MM.1S (cell line): Measurements from ENCODE around the gene LILRB3.
A peak's percentile ranks its signal among the peaks of the same experiment; 100 is the strongest.

Experiments used
- DNase-seq: peaks from one replicate; pipeline ENCODE4 v3.0.0-alpha.2; 2015
- H2AFZ ChIP-seq: fragments of 300-600 bp; sonication (generic); 2 replicates; pipeline ENCODE4 v1.6.0; 2016; ENCODE audit warnings: antibody characterized with exemption, low read length
- H3F3A ChIP-seq: fragments of 300-600 bp; sonication (generic); 2 replicates; pipeline ENCODE4 v1.6.1; 2016; ENCODE audit warnings: mild to moderate bottlenecking, antibody characterized with exemption, low read length, moderate library complexity, mixed read lengths; ENCODE audit not compliant: insufficient read depth
- H3K27ac ChIP-seq: fragments of 300-600 bp; sonication (generic); 2 replicates; pipeline ENCODE4 v1.5.1; 2016; ENCODE audit warnings: mild to moderate bottlenecking, low read length
- H3K27me3 ChIP-seq: fragments of 300-600 bp; sonication (generic); replicated peaks from 2 replicates; pipeline ENCODE4 v1.6.0; 2016; ENCODE audit warnings: low read length; ENCODE audit not compliant: insufficient read depth
- H3K36me3 ChIP-seq: fragments of 300-600 bp; sonication (generic); replicated peaks from 2 replicates; pipeline ENCODE4 v1.6.1; 2016; ENCODE audit warnings: mild to moderate bottlenecking, low read length, mixed read lengths; ENCODE audit not compliant: insufficient read depth
- H3K4me1 ChIP-seq: fragments of 300-600 bp; sonication (generic); 2 replicates; pipeline ENCODE4 v1.6.1; 2016; ENCODE audit warnings: low read length, mixed read lengths
- H3K4me2 ChIP-seq: fragments of 300-600 bp; sonication (generic); 2 replicates; pipeline ENCODE4 v1.6.0; 2016; ENCODE audit warnings: low read depth, low read length
- H3K4me3 ChIP-seq: fragments of 300-600 bp; sonication (generic); 2 replicates; pipeline ENCODE4 v1.5.1; 2016; ENCODE audit warnings: low read length, mixed read lengths
- H3K79me2 ChIP-seq: fragments of 300-600 bp; sonication (generic); 2 replicates; pipeline ENCODE4 v1.6.1; 2016; ENCODE audit warnings: mixed run types, low read length, mixed read lengths
- H3K9ac ChIP-seq: fragments of 300-600 bp; sonication (generic); 2 replicates; pipeline ENCODE4 v1.6.1; 2016; ENCODE audit warnings: low read length, mixed read lengths
- H3K9me2 ChIP-seq: fragments of 300-600 bp; sonication (generic); replicated peaks from 2 replicates; pipeline ENCODE4 v1.6.1; 2016; ENCODE audit warnings: mild to moderate bottlenecking, low read length, mixed read lengths; ENCODE audit not compliant: insufficient read depth
- H3K9me3 ChIP-seq: fragments of 300-600 bp; sonication (generic); replicated peaks from 2 replicates; pipeline ENCODE4 v1.6.1; 2016; ENCODE audit warnings: mild to moderate bottlenecking, low read length, mixed read lengths; ENCODE audit not compliant: insufficient read depth
- H4K20me1 ChIP-seq: fragments of 300-600 bp; sonication (generic); 2 replicates; pipeline ENCODE4 v1.6.1; 2016; ENCODE audit warnings: mild to moderate bottlenecking, low read length, moderate library complexity, mixed read lengths; ENCODE audit not compliant: insufficient read depth
- EZH2 ChIP-seq: fragments of 300-600 bp; sonication (generic); optimal IDR thresholded peaks from 2 replicates; pipeline ENCODE3; 2017; ENCODE audit warnings: low read depth, mild to moderate bottlenecking, antibody characterized with exemption, low read length, mixed read lengths
- EZH2phosphoT487 ChIP-seq: fragments of 300-600 bp; sonication (generic); IDR thresholded peaks from 2 replicates; pipeline ENCODE4 v1.6.1; 2018; ENCODE audit warnings: antibody characterized with exemption, low read length
- TF ChIP-seq, protein P1 (sequence below): fragments of 300-600 bp; sonication (generic); IDR thresholded peaks from 2 replicates; pipeline ENCODE4 v1.5.1; 2016; ENCODE audit warnings: antibody characterized with exemption, low read length, mixed read lengths

Gene LILRB3

DNA sequence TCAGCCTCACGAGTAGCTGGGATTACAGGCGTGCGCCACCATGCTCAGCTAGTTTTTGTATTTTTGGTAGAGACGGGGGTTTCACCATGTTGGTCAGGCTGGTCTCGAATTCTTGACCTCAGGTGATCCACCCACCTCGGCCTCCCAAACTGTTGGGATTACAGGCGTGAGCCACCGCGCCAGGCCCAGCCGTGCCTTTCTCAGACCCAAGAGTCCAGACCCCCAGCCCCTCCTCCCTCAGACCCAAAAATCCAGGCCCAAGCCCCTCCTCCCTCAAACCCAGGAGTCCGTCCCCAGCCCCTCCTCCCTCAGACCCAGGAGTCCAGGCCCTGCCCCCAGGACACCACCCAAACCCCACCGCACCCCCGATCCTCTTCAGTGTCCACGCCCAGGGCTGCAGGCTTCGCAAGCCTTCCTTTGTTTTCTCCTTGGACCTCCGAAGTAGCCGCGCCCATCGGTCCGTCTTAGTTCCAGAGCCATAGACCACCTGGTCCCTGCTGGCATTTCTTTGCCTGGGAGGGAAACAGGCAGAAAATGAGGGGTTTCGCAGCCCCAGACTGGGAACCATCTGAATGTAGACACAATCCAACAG lies 53.6 kb downstream of the LILRB3 start:
- Histone ChIP-seq H3K4me1 (peaks cover 4% of the 10 kb centered on the region; the same call in 1 of the 2 replicates), H3K9ac (no peak overlapping the region), H3K36me3 (no peaks in the 10 kb centered on the region), H4K20me1 (no peaks in the 10 kb centered on the region), H3K9me3 (no peaks in the 10 kb centered on the region), H3F3A (no peaks in the 10 kb centered on the region), H3K4me3 (no peak overlapping the region), H2AFZ (no peak overlapping the region), H3K27me3 (peaks cover 22% of the 10 kb centered on the region), H3K79me2 (no peaks in the 10 kb centered on the region), H3K27ac (no peak overlapping the region), H3K9me2 (no peaks in the 10 kb centered on the region), H3K4me2 (no peak overlapping the region)
- DNase-seq: no peak
- TF ChIP-seq EZH2 (no peak), EZH2phosphoT487 (no peak)
- TF ChIP-seq, protein P1, sequence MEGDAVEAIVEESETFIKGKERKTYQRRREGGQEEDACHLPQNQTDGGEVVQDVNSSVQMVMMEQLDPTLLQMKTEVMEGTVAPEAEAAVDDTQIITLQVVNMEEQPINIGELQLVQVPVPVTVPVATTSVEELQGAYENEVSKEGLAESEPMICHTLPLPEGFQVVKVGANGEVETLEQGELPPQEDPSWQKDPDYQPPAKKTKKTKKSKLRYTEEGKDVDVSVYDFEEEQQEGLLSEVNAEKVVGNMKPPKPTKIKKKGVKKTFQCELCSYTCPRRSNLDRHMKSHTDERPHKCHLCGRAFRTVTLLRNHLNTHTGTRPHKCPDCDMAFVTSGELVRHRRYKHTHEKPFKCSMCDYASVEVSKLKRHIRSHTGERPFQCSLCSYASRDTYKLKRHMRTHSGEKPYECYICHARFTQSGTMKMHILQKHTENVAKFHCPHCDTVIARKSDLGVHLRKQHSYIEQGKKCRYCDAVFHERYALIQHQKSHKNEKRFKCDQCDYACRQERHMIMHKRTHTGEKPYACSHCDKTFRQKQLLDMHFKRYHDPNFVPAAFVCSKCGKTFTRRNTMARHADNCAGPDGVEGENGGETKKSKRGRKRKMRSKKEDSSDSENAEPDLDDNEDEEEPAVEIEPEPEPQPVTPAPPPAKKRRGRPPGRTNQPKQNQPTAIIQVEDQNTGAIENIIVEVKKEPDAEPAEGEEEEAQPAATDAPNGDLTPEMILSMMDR: no peak

DNA sequence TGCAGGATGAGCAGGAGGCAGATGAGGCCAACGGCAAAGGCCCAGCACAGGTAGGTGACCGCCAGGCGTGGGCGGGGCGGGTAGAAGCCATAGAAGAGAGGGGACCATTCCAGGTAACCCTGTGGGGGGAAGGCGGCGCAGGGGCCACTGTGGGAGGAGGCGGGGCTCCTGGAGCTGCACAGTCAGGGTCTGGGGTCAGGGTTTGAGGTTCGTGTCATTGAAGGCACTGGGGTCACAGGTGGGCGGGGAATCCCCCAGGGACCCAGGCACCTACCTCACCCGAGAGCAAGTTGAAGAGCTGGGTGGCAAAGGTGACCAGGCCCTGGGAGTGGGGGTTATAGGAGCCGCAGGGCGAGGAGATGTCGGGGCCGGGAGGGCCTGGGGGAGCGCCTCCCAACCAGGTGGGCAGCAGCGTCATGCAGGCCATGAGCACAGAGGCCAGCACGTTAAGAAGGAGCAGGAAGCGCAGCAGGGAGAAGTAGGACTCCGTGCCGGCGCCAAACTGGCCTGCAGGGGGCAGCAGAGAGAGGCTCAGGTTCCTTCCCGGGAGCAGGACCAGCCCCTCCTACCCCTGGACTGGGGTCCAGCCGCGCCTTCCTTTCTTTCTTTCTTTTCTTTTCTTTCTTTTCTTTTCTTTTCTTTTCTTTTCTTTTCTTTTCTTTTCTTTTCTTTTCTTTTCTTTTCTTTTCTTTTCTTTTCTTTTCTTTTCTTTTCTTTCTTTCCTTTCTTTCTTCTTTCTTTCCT lies 54.5 kb downstream of the LILRB3 start:
- TF ChIP-seq EZH2phosphoT487 (no peak), EZH2 (no peak)
- TF ChIP-seq, protein P1: peak; percentile 72
- peak overlapping the region; percentile 76; the same call in 1 of the 2 replicates for H3K4me2 ChIP-seq
- no peak overlapping the region; the same call in 1 of the 2 replicates for H3K4me3 ChIP-seq
- no peaks in the 10 kb centered on the region for H3K79me2 ChIP-seq
- no peak overlapping the region for H2AFZ ChIP-seq
- peaks cover 24% of the 10 kb centered on the region for H3K27me3 ChIP-seq
- H3K9me3 ChIP-seq: no peaks in the 10 kb centered on the region
- H3K36me3 ChIP-seq: no peaks in the 10 kb centered on the region
- H3K4me1 ChIP-seq: peaks cover 4% of the 10 kb centered on the region; the same call in 1 of the 2 replicates
- H3K9me2 ChIP-seq: no peaks in the 10 kb centered on the region
- DNase-seq: peak; percentile 79
- no peaks in the 10 kb centered on the region for H3F3A ChIP-seq
- no peak overlapping the region for H3K9ac ChIP-seq
- no peak overlapping the region for H3K27ac ChIP-seq
- H4K20me1 ChIP-seq: no peaks in the 10 kb centered on the region
